ENCODE measurements around the gene SMC3. TPM values are rescaled to one million over a fixed set of nuclear protein-coding genes. Genes with fewer than 3 reads are reported as not detected.

Gene SMC3
- total and polyA plus RNA-seq, 2 of the 13 experiments (the other 11 are each of a cell fraction or from before 2014, with no cell fraction given), result 11.7 to 48.0 TPM

DNA sequence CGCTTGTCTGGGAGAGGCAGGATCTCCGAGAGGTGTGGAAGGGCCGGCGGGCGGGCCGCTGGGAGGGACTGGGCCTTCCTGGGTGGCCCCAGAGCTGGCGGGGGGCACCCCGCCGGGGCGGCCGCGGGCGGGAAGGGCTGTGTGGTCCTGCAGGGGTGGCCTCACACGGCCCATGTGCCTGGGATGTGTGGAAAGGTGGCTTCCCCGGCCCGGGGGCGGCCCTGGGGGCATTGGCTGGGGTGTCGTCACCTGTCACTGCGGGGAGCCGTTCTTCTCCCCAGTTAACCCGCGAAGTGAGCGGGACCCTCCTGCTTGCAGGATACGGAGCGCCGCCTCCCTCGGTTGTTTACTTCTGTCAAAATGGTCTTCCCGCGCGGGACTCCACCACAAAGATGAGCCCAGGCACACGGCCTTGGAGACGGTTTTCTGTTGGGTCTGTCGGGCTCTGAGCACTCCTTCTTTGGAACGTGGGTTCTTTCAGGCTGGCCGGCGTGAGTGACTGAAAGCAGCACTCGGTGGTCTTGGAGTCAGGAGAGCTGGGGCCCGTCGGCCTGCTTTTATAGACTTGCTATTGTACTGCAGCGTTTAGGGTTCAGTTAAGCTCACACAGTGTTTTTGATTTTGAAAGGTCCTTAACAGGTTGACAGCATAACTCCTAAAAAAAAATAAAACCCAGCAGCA is 700 bp downstream of the SMC3 start (continued):
- TF ChIP-seq, protein P1, sequence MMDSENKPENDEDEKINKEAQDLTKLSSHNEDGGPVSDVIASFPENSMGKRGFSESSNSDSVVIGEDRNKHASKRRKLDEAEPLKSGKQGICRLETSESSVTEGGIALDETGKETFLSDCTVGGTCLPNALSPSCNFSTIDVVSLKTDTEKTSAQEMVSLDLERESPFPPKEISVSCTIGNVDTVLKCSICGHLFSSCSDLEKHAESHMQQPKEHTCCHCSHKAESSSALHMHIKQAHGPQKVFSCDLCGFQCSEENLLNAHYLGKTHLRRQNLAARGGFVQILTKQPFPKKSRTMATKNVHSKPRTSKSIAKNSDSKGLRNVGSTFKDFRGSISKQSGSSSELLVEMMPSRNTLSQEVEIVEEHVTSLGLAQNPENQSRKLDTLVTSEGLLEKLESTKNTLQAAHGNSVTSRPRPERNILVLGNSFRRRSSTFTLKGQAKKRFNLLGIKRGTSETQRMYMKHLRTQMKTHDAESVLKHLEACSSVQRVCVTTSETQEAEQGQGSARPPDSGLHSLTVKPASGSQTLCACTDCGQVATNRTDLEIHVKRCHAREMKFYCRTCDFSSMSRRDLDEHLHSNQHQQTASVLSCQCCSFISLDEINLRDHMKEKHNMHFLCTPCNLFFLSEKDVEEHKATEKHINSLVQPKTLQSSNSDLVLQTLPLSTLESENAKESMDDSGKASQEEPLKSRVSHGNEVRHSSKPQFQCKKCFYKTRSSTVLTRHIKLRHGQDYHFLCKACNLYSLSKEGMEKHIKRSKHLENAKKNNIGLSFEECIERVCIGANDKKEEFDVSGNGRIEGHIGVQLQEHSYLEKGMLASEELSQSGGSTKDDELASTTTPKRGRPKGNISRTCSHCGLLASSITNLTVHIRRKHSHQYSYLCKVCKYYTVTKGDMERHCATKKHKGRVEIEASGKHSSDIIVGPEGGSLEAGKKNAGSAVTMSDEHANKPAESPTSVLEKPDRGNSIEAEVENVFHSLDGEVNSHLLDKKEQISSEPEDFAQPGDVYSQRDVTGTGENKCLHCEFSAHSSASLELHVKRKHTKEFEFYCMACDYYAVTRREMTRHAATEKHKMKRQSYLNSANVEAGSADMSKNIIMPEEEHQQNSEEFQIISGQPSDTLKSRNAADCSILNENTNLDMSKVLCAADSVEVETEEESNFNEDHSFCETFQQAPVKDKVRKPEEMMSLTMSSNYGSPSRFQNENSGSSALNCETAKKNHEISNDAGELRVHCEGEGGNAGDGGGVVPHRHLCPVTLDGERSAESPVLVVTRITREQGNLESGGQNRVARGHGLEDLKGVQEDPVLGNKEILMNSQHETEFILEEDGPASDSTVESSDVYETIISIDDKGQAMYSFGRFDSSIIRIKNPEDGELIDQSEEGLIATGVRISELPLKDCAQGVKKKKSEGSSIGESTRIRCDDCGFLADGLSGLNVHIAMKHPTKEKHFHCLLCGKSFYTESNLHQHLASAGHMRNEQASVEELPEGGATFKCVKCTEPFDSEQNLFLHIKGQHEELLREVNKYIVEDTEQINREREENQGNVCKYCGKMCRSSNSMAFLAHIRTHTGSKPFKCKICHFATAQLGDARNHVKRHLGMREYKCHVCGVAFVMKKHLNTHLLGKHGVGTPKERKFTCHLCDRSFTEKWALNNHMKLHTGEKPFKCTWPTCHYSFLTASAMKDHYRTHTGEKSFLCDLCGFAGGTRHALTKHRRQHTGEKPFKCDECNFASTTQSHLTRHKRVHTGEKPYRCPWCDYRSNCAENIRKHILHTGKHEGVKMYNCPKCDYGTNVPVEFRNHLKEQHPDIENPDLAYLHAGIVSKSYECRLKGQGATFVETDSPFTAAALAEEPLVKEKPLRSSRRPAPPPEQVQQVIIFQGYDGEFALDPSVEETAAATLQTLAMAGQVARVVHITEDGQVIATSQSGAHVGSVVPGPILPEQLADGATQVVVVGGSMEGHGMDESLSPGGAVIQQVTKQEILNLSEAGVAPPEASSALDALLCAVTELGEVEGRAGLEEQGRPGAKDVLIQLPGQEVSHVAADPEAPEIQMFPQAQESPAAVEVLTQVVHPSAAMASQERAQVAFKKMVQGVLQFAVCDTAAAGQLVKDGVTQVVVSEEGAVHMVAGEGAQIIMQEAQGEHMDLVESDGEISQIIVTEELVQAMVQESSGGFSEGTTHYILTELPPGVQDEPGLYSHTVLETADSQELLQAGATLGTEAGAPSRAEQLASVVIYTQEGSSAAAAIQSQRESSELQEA (CRISPR knock-in tag; IDR thresholded peaks at IDR 0.05; ENCODE audit: not compliant biosample characterization), result no peak
- TF ChIP-seq, protein P2, sequence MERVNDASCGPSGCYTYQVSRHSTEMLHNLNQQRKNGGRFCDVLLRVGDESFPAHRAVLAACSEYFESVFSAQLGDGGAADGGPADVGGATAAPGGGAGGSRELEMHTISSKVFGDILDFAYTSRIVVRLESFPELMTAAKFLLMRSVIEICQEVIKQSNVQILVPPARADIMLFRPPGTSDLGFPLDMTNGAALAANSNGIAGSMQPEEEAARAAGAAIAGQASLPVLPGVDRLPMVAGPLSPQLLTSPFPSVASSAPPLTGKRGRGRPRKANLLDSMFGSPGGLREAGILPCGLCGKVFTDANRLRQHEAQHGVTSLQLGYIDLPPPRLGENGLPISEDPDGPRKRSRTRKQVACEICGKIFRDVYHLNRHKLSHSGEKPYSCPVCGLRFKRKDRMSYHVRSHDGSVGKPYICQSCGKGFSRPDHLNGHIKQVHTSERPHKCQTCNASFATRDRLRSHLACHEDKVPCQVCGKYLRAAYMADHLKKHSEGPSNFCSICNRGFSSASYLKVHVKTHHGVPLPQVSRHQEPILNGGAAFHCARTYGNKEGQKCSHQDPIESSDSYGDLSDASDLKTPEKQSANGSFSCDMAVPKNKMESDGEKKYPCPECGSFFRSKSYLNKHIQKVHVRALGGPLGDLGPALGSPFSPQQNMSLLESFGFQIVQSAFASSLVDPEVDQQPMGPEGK (CRISPR knock-in tag; IDR thresholded peaks at IDR 0.05), result 0 out of 2 replicates have a peak, but pooled peaks have one; percentile 43
- no peak for TF ChIP-seq ZNF138 (CRISPR knock-in tag; IDR thresholded peaks at IDR 0.05; ENCODE audit: low read depth)
- TF ChIP-seq ZNF773 (CRISPR knock-in tag; IDR thresholded peaks at IDR 0.05; ENCODE audit: borderline replicate concordance), result no peak
- no peak for TF ChIP-seq ZSCAN31 (CRISPR knock-in tag; IDR thresholded peaks at IDR 0.05; ENCODE audit: low read depth)
- no peak for TF ChIP-seq GATAD2A (CRISPR knock-in tag; IDR thresholded peaks at IDR 0.05)
- no peak for TF ChIP-seq ZNF780A (CRISPR knock-in tag; IDR thresholded peaks at IDR 0.05)
- no peak for TF ChIP-seq SOX5 (CRISPR knock-in tag; IDR thresholded peaks at IDR 0.05; ENCODE audit: borderline replicate concordance)
- no peak for TF ChIP-seq AGO1 (IDR thresholded peaks at IDR 0.05; ENCODE audit: low read depth, low read length, poor library complexity, severe bottlenecking)
- TF ChIP-seq MAFF (IDR thresholded peaks at IDR 0.05; ENCODE audit: low read depth, low read length), result no peak
- no peak for TF ChIP-seq ZNF766 (CRISPR knock-in tag; IDR thresholded peaks at IDR 0.05; ENCODE audit: borderline replicate concordance)
- no peak for TF ChIP-seq PHF20 (CRISPR knock-in tag; IDR thresholded peaks at IDR 0.05)
- TF ChIP-seq ZNF333 (CRISPR knock-in tag; IDR thresholded peaks at IDR 0.05; ENCODE audit: borderline replicate concordance), result no peak
- no peak for TF ChIP-seq POLR2AphosphoS5 (IDR thresholded peaks at IDR 0.05; ENCODE audit: low read depth, low read length)
- TF ChIP-seq, protein P3, sequence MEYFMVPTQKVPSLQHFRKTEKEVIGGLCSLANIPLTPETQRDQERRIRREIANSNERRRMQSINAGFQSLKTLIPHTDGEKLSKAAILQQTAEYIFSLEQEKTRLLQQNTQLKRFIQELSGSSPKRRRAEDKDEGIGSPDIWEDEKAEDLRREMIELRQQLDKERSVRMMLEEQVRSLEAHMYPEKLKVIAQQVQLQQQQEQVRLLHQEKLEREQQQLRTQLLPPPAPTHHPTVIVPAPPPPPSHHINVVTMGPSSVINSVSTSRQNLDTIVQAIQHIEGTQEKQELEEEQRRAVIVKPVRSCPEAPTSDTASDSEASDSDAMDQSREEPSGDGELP (IDR thresholded peaks at IDR 0.05; ENCODE audit: borderline replicate concordance, low read depth), result peak; percentile 11; the same call in 1 of the 2 replicates
- no peak for TF ChIP-seq ZNF781 (CRISPR knock-in tag; IDR thresholded peaks at IDR 0.05; ENCODE audit: borderline replicate concordance, not compliant biosample characterization)
- TF ChIP-seq MTA1 (CRISPR knock-in tag; IDR thresholded peaks at IDR 0.05; ENCODE audit: borderline replicate concordance), result no peak
- TF ChIP-seq ONECUT2 (CRISPR knock-in tag; IDR thresholded peaks at IDR 0.05), result no peak
- peak; percentile 58; the same call in 1 of the 2 replicates for TF ChIP-seq GABPB1 (CRISPR knock-in tag; IDR thresholded peaks at IDR 0.05)
